ENCODE results near the gene ACSBG1. TPM values are rescaled to one million over a fixed set of nuclear protein-coding genes. Genes with fewer than 3 reads are reported as not detected.

The ACSBG1 gene
- total RNA-seq, 1 donor from 2014 or later, result not detected

DNA sequence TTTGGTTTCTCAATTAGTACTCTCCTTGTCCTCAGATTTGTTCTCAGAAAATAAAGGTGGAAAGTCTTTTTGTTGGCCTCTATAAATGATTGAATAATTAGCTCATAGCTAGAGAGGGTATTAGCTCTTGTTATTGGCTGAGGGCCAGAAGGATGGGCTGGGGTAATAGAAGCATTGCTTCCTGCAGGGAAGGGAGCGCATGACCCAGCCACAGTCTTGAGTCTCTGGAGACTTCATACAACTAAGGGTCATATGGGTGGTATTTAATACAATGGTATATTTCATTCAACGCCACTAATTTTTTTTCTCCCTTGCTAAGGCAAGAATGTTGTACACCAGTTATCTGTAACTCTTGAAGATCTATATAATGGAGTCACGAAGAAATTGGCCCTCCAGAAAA, 38.4 kb upstream of the ACSBG1 start:
- Mint-ChIP-seq H3K27me3 (no peaks in the 10 kb centered on the region), H3K4me3 (no peak overlapping the region), H3K9me3 (no peaks in the 10 kb centered on the region), H3K36me3 (peaks cover under 1% of the 10 kb centered on the region), H3K27ac (no peak overlapping the region), H3K4me1 (ENCODE audit: unreplicated experiment) (peaks cover 6% of the 10 kb centered on the region)
- TF ChIP-seq, protein P1, sequence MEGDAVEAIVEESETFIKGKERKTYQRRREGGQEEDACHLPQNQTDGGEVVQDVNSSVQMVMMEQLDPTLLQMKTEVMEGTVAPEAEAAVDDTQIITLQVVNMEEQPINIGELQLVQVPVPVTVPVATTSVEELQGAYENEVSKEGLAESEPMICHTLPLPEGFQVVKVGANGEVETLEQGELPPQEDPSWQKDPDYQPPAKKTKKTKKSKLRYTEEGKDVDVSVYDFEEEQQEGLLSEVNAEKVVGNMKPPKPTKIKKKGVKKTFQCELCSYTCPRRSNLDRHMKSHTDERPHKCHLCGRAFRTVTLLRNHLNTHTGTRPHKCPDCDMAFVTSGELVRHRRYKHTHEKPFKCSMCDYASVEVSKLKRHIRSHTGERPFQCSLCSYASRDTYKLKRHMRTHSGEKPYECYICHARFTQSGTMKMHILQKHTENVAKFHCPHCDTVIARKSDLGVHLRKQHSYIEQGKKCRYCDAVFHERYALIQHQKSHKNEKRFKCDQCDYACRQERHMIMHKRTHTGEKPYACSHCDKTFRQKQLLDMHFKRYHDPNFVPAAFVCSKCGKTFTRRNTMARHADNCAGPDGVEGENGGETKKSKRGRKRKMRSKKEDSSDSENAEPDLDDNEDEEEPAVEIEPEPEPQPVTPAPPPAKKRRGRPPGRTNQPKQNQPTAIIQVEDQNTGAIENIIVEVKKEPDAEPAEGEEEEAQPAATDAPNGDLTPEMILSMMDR (conservative IDR thresholded peaks at IDR 0.05), result no peak
- DNase-seq (ENCODE audit: extremely low spot score, unreplicated experiment), result no peak

DNA sequence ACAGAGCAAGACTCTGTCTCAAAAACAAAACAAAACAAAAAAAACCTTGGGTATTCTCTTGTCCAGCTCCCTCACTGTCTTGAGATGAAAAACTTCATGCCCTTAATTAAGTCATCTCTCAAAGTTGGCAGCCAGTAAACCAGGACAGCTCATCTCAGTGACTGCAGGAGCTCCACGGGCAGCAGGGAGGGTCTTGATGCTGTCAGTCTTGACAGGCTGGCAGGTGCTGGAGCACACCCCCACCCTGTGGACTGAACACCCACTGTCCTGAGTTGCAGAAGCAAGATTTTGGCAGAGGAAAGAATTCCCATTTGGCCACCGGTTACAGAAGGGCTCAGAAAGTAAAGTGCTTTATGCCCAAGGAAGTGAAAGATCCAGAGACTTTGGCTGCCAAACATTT, 38.0 kb upstream of the ACSBG1 start:
- Mint-ChIP-seq H3K4me3 (no peak overlapping the region), H3K36me3 (no peaks in the 10 kb centered on the region), H3K27me3 (no peaks in the 10 kb centered on the region), H3K4me1 (ENCODE audit: unreplicated experiment) (peaks cover 6% of the 10 kb centered on the region), H3K9me3 (no peaks in the 10 kb centered on the region), H3K27ac (no peak overlapping the region)
- TF ChIP-seq, protein P1 (conservative IDR thresholded peaks at IDR 0.05), result no peak
- DNase-seq (ENCODE audit: extremely low spot score, unreplicated experiment), result no peak

DNA sequence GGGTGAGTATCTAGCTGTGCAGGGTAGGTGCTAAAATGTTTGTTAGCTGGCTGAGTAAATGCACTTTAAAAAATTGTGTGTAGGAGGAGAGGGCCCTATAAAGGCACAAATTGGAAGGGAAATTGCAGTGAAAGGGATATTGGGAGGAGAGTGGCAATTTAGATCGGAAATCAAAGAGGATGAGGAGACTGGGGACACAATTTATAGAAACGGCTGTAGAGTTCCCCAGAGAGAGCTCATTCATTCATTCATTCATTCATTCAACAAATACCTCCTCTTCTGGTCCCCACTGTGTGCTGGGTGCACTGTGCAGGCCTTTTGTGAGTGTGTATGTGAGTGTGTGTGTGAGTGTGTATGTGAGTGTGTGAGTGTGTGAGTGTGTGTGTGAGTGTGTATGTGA, 32.4 kb upstream of the ACSBG1 start:
- Mint-ChIP-seq H3K4me3 (no peak overlapping the region), H3K36me3 (no peaks in the 10 kb centered on the region), H3K4me1 (ENCODE audit: unreplicated experiment) (peaks cover 6% of the 10 kb centered on the region), H3K27ac (no peak overlapping the region), H3K9me3 (no peaks in the 10 kb centered on the region), H3K27me3 (no peaks in the 10 kb centered on the region)
- DNase-seq (ENCODE audit: extremely low spot score, unreplicated experiment), result no peak
- TF ChIP-seq, protein P1 (conservative IDR thresholded peaks at IDR 0.05), result no peak

DNA sequence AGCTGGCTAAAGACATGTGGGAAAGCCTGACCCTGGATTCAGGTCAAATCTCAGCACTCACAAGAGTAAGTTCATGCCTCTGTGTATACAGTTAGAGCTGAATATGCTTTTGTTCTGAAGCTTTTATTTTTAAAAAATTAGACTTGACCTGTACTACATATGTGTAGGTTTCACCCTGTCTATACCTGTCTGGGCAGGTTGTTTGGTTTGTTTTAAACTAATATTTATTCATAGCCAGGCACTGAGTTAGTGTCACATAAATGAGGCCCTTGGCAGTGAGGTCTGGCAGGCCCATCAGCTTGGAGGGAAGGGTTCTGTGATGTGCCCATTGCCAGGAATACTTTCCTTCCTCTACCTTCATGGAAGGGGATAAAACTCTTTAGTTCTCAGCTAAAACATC, 31.9 kb upstream of the ACSBG1 start:
- Mint-ChIP-seq H3K4me3 (no peak overlapping the region), H3K9me3 (no peaks in the 10 kb centered on the region), H3K27me3 (no peaks in the 10 kb centered on the region), H3K27ac (no peak overlapping the region), H3K4me1 (ENCODE audit: unreplicated experiment) (peaks cover 6% of the 10 kb centered on the region), H3K36me3 (no peaks in the 10 kb centered on the region)
- no peak for DNase-seq (ENCODE audit: extremely low spot score, unreplicated experiment)
- TF ChIP-seq, protein P1 (conservative IDR thresholded peaks at IDR 0.05), result no peak

DNA sequence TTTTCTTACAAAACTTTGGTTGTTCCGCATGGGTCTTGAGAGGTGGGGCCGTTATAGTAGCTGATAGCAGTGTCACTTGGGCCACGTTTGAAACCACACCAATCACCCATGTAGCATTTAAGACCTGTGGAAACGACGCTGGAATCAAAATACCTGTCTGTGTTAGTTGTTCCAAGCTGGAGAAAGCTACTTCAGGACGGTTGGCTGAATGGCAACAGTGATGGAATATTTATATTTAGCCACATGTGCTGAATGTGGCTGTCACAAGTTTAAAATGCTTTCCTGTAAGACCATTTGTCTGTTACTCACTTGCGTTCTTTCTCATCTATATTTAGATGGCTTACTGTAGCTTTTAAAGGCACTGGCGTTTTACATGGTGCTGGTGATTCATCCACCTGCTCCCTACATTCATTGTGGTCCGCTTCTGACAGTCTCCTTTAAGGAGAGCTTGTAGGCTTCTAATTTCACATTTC, 31.4 kb upstream of the ACSBG1 start:
- TF ChIP-seq, protein P1 (conservative IDR thresholded peaks at IDR 0.05), result no peak
- Mint-ChIP-seq H3K36me3 (no peaks in the 10 kb centered on the region), H3K27me3 (no peaks in the 10 kb centered on the region), H3K4me3 (peak overlapping the region; percentile 78), H3K27ac (peak overlapping the region; percentile 42), H3K9me3 (no peaks in the 10 kb centered on the region), H3K4me1 (ENCODE audit: unreplicated experiment) (peaks cover 6% of the 10 kb centered on the region)
- DNase-seq (ENCODE audit: extremely low spot score, unreplicated experiment), result no peak

DNA sequence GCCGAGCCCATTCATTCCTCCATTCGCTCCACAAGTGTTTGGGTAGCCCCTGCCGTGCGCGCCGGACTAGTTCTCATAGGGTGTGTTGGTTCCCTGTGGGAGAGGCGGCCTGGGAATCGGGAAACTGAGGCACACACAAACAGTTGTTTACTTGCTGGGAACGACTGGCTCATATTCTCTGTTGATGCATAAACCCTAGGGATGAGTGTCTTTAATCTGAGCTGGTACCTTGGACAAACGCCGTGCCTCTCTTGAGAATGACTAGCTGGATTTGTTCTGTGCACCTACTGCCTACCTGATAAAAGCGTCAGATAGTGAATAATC, 30.7 kb upstream of the ACSBG1 start:
- no peak overlapping the region for H3K27ac Mint-ChIP-seq
- H3K9me3 Mint-ChIP-seq, result no peaks in the 10 kb centered on the region
- peaks cover 10% of the 10 kb centered on the region for H3K4me1 Mint-ChIP-seq (ENCODE audit: unreplicated experiment)
- no peaks in the 10 kb centered on the region for H3K36me3 Mint-ChIP-seq
- no peak for DNase-seq (ENCODE audit: extremely low spot score, unreplicated experiment)
- H3K27me3 Mint-ChIP-seq, result no peaks in the 10 kb centered on the region
- TF ChIP-seq, protein P1 (conservative IDR thresholded peaks at IDR 0.05), result no peak
- peak overlapping the region; percentile 72 for H3K4me3 Mint-ChIP-seq
